OCI-LY3 (cell line): ENCODE results near the gene ITGA11.

Source experiments
- EZH2phosphoT487 ChIP-seq: fragments of 200-600 bp; shearing (Covaris generic); IDR thresholded peaks from 2 replicates; pipeline ENCODE4 v1.6.1; 2018; ENCODE audit warnings: antibody characterized with exemption, mixed run types, low read depth
- TF ChIP-seq, protein P1 (sequence below): fragments of 200-600, 300-600 bp; sonication (generic); IDR thresholded peaks from 2 replicates; pipeline ENCODE4 v1.5.1; 2014; ENCODE audit warnings: antibody characterized with exemption, low read length, low read depth

DNA sequence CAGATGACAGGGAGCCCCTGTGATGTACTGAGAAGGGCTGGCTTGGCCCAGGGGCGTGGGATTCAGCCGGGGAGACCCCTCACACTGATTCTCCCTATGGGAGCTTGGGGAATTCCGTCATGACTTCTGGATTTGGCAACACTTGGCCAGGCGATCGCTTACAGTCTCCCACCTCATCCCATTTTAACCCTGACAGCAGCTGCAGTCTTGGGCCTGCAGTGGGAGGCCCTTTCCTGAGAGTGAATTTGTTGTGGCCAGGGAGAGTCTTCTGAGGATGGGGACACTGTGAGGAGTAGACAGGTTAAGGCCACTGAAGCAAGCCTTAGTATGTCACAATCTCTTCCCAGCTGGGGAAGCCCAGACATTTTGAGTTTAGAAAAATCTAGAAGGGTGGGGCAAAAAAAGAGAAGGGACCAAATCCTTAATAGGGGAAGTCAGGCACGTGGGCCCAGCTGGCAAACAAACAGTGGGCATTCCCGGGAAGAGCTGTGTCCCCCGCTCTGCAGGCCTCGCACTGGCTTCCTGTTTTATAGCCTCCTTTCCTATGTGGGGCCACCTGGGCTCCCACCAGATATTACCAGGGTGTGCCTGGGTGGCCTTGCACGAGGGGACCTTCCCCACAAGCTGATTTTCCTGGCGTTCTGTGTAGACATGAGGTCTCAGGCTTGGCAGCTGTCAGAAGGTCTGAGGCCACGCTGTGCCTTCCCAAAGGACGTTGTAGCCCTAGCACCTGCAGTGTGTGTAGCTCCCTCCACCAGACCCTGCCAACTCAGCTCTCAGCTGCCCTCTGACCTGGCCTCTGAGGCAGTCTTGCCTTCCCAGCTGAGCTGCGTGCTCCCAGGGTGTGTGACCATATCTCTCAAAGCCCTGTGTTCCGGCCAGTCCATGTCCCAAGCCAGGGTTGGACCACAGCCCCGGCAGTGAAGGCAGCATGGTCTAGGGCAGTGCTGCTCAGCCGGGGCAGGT, 89.9 kb downstream of the ITGA11 start:
- TF ChIP-seq, protein P1, sequence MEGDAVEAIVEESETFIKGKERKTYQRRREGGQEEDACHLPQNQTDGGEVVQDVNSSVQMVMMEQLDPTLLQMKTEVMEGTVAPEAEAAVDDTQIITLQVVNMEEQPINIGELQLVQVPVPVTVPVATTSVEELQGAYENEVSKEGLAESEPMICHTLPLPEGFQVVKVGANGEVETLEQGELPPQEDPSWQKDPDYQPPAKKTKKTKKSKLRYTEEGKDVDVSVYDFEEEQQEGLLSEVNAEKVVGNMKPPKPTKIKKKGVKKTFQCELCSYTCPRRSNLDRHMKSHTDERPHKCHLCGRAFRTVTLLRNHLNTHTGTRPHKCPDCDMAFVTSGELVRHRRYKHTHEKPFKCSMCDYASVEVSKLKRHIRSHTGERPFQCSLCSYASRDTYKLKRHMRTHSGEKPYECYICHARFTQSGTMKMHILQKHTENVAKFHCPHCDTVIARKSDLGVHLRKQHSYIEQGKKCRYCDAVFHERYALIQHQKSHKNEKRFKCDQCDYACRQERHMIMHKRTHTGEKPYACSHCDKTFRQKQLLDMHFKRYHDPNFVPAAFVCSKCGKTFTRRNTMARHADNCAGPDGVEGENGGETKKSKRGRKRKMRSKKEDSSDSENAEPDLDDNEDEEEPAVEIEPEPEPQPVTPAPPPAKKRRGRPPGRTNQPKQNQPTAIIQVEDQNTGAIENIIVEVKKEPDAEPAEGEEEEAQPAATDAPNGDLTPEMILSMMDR = no peak
- no peak for TF ChIP-seq EZH2phosphoT487
